HG03558 (cell line): Measurements from ENCODE around the gene LMNB1.
"Not testable (repeated sequence)": the region's sequence is repeated elsewhere in the genome, so short reads cannot be mapped to it uniquely, and the experiment has no call there.

Source experiments
- ATAC-seq: cut with Tn5 transposase; IDR thresholded peaks from one replicate; pipeline ENCODE4 v1.9.1; 2021; ENCODE audit warnings: moderate number of reproducible peaks; ENCODE audit not compliant: unreplicated experiment; ENCODE audit errors: extremely low read depth

Gene LMNB1, protein sequence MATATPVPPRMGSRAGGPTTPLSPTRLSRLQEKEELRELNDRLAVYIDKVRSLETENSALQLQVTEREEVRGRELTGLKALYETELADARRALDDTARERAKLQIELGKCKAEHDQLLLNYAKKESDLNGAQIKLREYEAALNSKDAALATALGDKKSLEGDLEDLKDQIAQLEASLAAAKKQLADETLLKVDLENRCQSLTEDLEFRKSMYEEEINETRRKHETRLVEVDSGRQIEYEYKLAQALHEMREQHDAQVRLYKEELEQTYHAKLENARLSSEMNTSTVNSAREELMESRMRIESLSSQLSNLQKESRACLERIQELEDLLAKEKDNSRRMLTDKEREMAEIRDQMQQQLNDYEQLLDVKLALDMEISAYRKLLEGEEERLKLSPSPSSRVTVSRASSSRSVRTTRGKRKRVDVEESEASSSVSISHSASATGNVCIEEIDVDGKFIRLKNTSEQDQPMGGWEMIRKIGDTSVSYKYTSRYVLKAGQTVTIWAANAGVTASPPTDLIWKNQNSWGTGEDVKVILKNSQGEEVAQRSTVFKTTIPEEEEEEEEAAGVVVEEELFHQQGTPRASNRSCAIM

DNA sequence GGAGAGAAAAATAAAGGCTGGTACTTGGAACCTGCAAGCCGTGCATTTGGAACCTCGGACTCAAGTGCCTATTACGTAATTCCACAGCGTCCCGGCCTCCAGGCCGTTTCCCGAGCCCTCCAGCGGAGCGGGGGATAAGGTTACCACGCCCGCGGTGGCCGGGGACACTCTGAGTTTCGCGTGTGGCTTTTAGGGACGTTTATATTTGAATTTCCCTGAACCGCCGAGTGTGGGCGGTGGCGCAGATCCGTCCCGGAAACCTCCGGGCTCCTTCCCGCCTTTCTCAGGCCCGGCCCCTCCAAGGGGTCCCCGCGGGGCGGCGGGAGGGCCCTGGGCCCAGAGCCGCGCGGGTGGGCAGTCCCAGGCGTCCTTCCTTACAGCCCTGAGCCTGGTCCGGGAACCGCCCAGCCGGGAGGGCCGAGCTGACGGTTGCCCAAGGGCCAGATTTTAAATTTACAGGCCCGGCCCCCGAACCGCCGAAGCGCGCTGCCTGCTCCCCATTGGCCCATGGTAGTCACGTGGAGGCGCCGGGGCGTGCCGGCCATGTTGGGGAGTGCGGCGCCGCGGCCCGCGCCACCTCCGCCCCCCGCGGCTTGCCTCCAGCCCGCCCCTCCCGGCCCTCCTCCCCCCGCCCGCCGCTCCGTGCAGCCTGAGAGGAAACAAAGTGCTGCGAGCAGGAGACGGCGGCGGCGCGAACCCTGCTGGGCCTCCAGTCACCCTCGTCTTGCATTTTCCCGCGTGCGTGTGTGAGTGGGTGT, at the start of gene LMNB1:
Gene LMNB1, plus strand, starts transcription at position 638 of the 758 bp plus-strand sequence. CDS start 373 bp downstream, outside the sequence.
- peak; percentile 46 for ATAC-seq

GRCh38 chr5:126732716-126733115, 44.2 kb upstream of the LMNB1 start:
- ATAC-seq = no peak

- ATAC-seq = not testable (repeated sequence)
Measured at GRCh38 chr5:126734573-126734972, 42.4 kb upstream of the LMNB1 start.

DNA sequence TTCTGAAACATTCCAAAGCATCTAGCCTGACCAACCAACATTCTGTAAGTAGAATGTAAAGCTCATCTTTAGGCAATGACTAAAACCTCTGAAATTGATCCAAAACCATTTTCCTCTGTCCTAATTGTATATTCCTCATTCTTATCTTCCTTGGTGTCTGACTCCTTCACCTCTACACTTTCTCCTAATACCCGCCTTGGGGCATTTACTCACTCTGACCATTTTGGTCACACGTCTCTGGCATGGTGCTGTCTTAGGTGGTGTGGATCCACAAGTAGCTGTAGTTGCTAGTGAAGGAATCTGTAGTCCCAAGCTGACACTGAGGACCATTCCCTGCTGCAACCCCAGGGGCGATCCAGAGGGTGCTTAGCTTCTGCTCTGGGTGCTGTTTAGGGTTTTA, 40.8 kb upstream of the LMNB1 start:
- no peak for ATAC-seq

GRCh38 chr5:126741361-126741760, 35.6 kb upstream of the LMNB1 start:
- no peak for ATAC-seq

DNA sequence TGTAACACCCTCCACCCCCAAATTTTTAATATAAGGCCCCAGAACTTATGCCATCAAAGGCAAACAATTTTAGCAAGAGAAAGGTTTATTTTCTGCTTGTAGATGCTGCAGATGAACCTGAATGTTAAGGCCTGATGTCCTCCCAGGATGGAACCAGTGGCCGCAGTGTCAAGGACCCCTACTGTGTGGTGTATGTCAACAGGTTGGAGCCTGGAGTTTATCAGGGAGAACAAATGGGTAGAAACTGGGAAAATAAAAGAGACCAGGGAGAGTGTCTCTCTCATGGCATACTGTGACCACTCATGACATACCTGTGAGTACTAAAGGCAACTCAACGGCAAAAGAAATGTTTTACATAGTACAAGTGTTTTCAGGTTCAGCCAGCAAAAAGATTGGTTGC, 34.5 kb upstream of the LMNB1 start:
- ATAC-seq = no peak

GRCh38 chr5:126744836-126745235, 32.1 kb upstream of the LMNB1 start:
- no peak for ATAC-seq

DNA sequence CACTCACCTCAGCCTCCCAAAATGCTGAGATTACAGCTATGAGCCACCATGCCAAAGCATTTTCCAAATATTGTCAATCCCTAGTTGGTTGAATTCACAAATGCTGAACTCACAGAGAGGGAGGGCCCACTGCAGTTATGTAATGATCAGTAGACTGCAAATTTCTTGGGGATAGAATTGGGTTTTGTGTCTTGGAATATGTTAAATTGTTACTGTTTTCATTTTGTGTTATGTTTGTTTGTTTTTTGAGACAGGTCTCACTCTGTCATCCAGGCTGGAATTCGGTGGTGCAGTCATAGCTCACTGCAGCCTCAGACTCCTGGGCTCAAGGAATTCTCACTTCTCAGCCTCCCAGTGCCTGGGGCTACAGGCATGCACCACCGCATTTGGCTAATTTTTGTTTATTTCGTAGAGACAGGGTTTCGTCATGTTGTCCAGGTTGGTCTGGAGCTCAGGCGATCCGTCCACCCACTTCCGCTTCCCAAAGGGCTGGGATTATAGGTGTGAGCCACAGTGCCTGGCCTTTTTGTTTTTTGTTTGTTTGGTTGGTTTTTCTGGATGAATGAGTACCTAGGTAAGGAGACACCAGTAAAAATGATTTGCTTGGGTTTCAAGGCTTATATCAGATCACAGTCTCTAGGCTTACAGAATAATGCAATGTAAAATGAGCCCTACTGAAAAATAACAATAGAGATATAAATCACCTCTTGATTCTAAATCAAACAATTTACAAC, 31.5 kb upstream of the LMNB1 start:
- ATAC-seq = no peak

GRCh38 chr5:126746290-126746689, 30.6 kb upstream of the LMNB1 start:
- no peak for ATAC-seq

GRCh38 chr5:126752081-126752785, 24.7 kb upstream of the LMNB1 start:
- ATAC-seq = no peak

DNA sequence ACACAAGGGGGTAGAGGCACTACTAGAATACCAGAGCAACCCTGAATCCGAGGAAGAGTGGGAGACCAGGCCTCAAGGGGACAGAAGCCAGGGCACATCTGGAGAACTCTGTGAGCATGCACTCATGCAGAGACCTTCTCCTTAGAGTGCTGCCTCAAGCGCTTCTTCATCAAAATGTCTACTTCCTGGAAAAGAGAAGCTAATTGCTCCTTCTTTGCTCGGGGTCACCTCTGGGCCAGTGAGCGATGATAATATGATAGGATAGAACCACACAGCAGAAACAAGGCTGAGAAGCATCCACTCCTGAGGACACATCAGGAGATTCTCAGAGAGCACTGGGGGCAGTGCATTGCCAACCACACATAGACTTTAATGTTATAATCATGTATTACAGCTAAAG, 23.7 kb upstream of the LMNB1 start:
- no peak for ATAC-seq

DNA sequence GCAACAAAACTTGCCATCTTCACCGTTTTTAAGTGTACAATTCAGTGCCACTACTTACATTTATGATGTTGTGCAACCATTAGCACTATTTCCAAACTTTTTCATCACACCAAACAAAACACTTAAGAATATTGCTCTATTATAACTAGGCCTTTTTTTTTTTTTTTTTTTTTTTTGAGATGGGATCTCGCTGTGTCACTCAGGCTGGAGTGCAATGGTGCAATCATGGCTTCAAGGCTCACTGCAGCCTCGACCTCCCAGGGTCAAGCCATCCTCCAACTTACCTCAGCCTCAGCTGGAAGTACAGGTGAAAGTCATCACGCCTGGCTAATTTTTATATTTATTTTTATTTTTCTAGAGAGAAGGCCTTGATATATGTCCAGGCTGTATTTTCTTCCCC, 22.3 kb upstream of the LMNB1 start:
- ATAC-seq = no peak

- no peak for ATAC-seq
Measured at GRCh38 chr5:126755593-126755992, 21.3 kb upstream of the LMNB1 start.

GRCh38 chr5:126757713-126758357, 19.1 kb upstream of the LMNB1 start:
- ATAC-seq = no peak

DNA sequence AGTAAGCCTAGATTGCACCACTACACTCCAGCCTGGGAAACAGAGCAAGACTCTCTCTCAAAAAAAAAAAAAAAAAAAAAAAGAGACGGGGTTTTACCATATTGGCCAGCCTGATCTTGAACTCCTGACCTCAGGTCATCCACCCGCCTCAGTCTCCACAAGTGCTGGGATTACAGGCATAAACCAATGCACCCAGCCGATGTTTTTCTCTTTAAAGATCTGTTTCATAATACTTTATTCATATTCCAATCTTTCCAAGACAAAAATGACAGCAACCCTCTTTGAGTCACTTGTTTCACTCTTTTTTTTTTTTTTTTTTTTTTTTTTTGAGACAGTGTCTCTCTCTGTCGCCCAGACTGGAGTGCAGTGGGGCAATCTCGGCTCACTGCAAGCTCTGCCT, 13.6 kb upstream of the LMNB1 start:
- no peak for ATAC-seq

GRCh38 chr5:126769703-126770102, 7.2 kb upstream of the LMNB1 start:
- ATAC-seq = no peak

DNA sequence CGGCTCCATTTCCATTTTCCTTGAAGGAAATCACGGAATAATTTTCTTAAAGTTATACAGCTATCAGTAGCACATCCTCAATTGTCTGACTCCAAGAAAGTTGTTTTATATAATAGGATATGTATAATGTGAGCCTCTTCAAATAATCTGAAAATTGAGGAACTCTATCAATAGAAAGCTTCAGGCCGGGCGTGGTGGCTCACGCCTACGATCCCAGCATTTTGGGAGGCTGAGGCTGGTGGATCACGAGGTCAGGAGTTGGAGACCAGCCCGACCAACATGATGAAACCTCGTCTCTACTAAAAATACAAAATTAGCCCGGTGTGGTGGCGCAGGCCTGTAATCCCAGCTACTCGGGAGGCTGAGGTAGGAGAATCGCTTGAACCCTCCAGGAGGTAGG, 3.4 kb upstream of the LMNB1 start:
- ATAC-seq = not testable (repeated sequence)

- not testable (repeated sequence) for ATAC-seq
Measured at GRCh38 chr5:126774595-126774994, 2.3 kb upstream of the LMNB1 start.

DNA sequence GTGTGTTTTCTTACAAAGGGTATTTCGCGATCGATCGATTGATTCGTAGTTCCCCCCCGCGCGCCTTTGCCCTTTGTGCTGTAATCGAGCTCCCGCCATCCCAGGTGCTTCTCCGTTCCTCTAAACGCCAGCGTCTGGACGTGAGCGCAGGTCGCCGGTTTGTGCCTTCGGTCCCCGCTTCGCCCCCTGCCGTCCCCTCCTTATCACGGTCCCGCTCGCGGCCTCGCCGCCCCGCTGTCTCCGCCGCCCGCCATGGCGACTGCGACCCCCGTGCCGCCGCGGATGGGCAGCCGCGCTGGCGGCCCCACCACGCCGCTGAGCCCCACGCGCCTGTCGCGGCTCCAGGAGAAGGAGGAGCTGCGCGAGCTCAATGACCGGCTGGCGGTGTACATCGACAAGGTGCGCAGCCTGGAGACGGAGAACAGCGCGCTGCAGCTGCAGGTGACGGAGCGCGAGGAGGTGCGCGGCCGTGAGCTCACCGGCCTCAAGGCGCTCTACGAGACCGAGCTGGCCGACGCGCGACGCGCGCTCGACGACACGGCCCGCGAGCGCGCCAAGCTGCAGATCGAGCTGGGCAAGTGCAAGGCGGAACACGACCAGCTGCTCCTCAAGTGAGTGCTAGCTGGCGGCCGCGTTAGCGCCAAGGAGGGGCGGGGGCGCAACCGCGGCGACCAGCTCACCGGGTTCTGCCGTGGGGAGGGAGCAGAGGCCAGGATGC, 480 bp downstream of the LMNB1 start:
- no peak for ATAC-seq
